ENCODE measurements around the gene JMJD1C.

JMJD1C gene

GRCh38 chr10:63480237-63480636, 14.5 kb upstream of the JMJD1C start:
- no peak for TF ChIP-seq CTCF (IDR thresholded peaks at IDR 0.05)
- H3K27ac ChIP-seq = no peak overlapping the region
- H3K4me3 ChIP-seq = no peak overlapping the region
- DNase-seq (ENCODE audit: low spot score) = no peak

- Histone ChIP-seq H3K4me3 (no peak overlapping the region), H3K27ac (no peak overlapping the region)
- TF ChIP-seq CTCF (IDR thresholded peaks at IDR 0.05) = no peak
- DNase-seq (ENCODE audit: low spot score) = no peak
Measured at GRCh38 chr10:63478564-63478963, 12.8 kb upstream of the JMJD1C start.

- H3K27ac ChIP-seq = no peak overlapping the region
- no peak for TF ChIP-seq CTCF (IDR thresholded peaks at IDR 0.05)
- H3K4me3 ChIP-seq = no peak overlapping the region
- no peak for DNase-seq (ENCODE audit: low spot score)
Measured at GRCh38 chr10:63477927-63478326, 12.2 kb upstream of the JMJD1C start.

- no peak for TF ChIP-seq CTCF (IDR thresholded peaks at IDR 0.05)
- Histone ChIP-seq H3K27ac (no peak overlapping the region), H3K4me3 (no peak overlapping the region)
- no peak for DNase-seq (ENCODE audit: low spot score)
Measured at GRCh38 chr10:63474488-63474887, 8.7 kb upstream of the JMJD1C start.

- no peak for DNase-seq (ENCODE audit: low spot score)
- H3K27ac ChIP-seq = no peak overlapping the region
- TF ChIP-seq CTCF (IDR thresholded peaks at IDR 0.05) = no peak
- no peak overlapping the region for H3K4me3 ChIP-seq
Measured at GRCh38 chr10:63470928-63471327, 5.2 kb upstream of the JMJD1C start.

GRCh38 chr10:63468947-63469346, 3.2 kb upstream of the JMJD1C start:
- Histone ChIP-seq H3K27ac (no peak overlapping the region), H3K4me3 (no peak overlapping the region)
- no peak for TF ChIP-seq CTCF (IDR thresholded peaks at IDR 0.05)
- DNase-seq (ENCODE audit: low spot score) = no peak

GRCh38 chr10:63467841-63468240, 2.1 kb upstream of the JMJD1C start:
- H3K27ac ChIP-seq = no peak overlapping the region
- no peak overlapping the region for H3K4me3 ChIP-seq
- no peak for DNase-seq (ENCODE audit: low spot score)
- TF ChIP-seq CTCF (IDR thresholded peaks at IDR 0.05) = no peak

Measured in coronary artery (tissue), 2 donors.